SU-DHL-6 (cell line): Measurements from ENCODE around the gene TMEM204.

Experiments
- CTCF ChIP-seq: fragments of 200-600 bp; sonication (generic); IDR thresholded peaks from one replicate; pipeline ENCODE4 v1.5.1; 2017; ENCODE audit warnings: antibody characterized with exemption, mild to moderate bottlenecking, low read length, moderate library complexity; ENCODE audit not compliant: insufficient read depth, poor library complexity, severe bottlenecking
- EZH2phosphoT487 ChIP-seq: fragments of 200-600 bp; sonication (generic), shearing (Covaris generic); conservative IDR thresholded peaks from 2 replicates; pipeline ENCODE4 v1.6.1; 2018; ENCODE audit warnings: mild to moderate bottlenecking, antibody characterized with exemption, low read length, moderate library complexity, mixed read lengths

- TF ChIP-seq CTCF (no peak), EZH2phosphoT487 (no peak)
Measured at GRCh38 chr16:1557576-1557975, 24.1 kb downstream of the TMEM204 start.
